Stimulated activated CD8-positive, alpha-beta memory T cell treated with anti-CD3 and anti-CD28 coated beads, Interleukin-15, amount 100 ng/mL, for 1 hour (primary cell): ENCODE measurements around the gene SLC22A25.
"Not testable (repeated sequence)": the region's sequence is repeated elsewhere in the genome, so short reads cannot be mapped to it uniquely, and the experiment has no call there.

Experiments
- DNase-seq: peaks from one replicate; pipeline ENCODE4 v3.0.0-alpha.2; 2020; ENCODE audit warnings: low read depth

Gene SLC22A25

GRCh38 chr11:63243533-63243932 lies at the start of gene SLC22A25:
Gene SLC22A25, minus strand, starts transcription at chr11:63243599. Its CDS starts 13,947 bp downstream, at chr11:63229652.
- no peak for DNase-seq

GRCh38 chr11:63290285-63290684 lies 46.9 kb upstream of the SLC22A25 start:
- DNase-seq: no peak

GRCh38 chr11:63289658-63290057 lies 46.3 kb upstream of the SLC22A25 start:
- DNase-seq: no peak

- DNase-seq: no peak
These were observed 39.2 kb upstream of the SLC22A25 start for GRCh38 chr11:63282579-63282978.

- no peak for DNase-seq
These were observed 37.5 kb upstream of the SLC22A25 start for GRCh38 chr11:63280920-63281319.

GRCh38 chr11:63277345-63277943 lies 34.0 kb upstream of the SLC22A25 start:
- DNase-seq: no peak

- DNase-seq: no peak
These were observed 31.4 kb upstream of the SLC22A25 start for GRCh38 chr11:63274776-63275175.

GRCh38 chr11:63273685-63274084 lies 30.3 kb upstream of the SLC22A25 start:
- DNase-seq: no peak

GRCh38 chr11:63262547-63262946 lies 19.1 kb upstream of the SLC22A25 start:
- no peak for DNase-seq

- no peak for DNase-seq
These were observed 7.9 kb upstream of the SLC22A25 start for GRCh38 chr11:63251312-63251711.

- no peak for DNase-seq
These were observed 7.0 kb upstream of the SLC22A25 start for GRCh38 chr11:63250162-63251050.

GRCh38 chr11:63248966-63249365 lies 5.6 kb upstream of the SLC22A25 start:
- DNase-seq: no peak

GRCh38 chr11:63247237-63248002 lies 4.0 kb upstream of the SLC22A25 start:
- DNase-seq: not testable (repeated sequence)

GRCh38 chr11:63246045-63246444 lies 2.6 kb upstream of the SLC22A25 start:
- DNase-seq: no peak

GRCh38 chr11:63244862-63245261 lies 1.5 kb upstream of the SLC22A25 start:
- no peak for DNase-seq

- DNase-seq: no peak
These were observed 1.2 kb downstream of the SLC22A25 start for GRCh38 chr11:63242089-63242781.

GRCh38 chr11:63240791-63241379 lies 2.5 kb downstream of the SLC22A25 start:
- no peak for DNase-seq

GRCh38 chr11:63240098-63240497 lies 3.3 kb downstream of the SLC22A25 start:
- DNase-seq: no peak

- DNase-seq: no peak
These were observed 4.1 kb downstream of the SLC22A25 start for GRCh38 chr11:63239254-63239653.

GRCh38 chr11:63237413-63237812 lies 6.0 kb downstream of the SLC22A25 start:
- DNase-seq: no peak
